ENCODE data around the gene ROBO1.

ROBO1 gene

DNA sequence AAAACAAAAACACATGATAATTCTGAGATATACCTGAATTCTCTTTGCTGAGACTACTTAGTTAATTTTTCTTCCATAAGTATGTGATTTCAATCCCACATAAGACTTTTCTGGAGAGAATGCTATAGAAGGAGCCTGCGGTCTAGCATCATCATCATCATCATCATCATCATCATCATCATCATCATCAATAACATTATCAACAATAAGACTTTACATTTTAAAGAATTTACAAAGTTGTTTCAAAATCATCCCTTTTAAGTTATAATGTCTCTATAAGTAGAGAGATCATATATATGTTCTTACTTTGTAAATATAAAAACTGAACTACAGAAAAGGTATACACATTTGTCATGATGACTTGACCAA is 965.3 kb downstream of the ROBO1 start:
- no peak overlapping the region for H3K27ac ChIP-seq

GRCh38 chr3:78801926-78802561 is 965.8 kb downstream of the ROBO1 start:
- H3K27ac ChIP-seq = no peak overlapping the region
- TF ChIP-seq ZFX (IDR thresholded peaks at IDR 0.05; ENCODE audit: borderline replicate concordance) (no peak), CTCF (IDR thresholded peaks at IDR 0.05) (no peak)

More for the DNA sequence above, 965.3 kb downstream of the ROBO1 start:
- TF ChIP-seq ZFX (IDR thresholded peaks at IDR 0.05; ENCODE audit: borderline replicate concordance) = no peak
- TF ChIP-seq CTCF (IDR thresholded peaks at IDR 0.05) = no peak

DNA sequence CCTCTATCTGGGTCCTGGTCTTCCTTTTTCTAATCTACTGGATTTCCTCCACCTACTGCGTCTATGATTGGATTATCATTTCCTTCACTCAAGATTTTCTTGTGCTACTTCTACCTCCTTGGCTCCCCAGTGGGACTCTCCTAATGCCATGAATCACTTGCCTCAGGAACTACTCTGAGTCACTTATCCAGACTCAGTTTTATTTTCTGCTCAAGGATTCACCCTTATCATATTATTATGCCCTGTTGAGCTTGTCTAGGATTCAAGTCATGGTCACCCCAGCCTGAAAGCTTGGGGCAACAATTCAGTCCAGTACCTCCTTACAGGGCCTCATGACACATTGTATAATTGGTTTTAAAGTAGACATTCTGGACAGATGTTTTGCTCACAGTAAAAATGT is 968.1 kb downstream of the ROBO1 start:
- no peak for TF ChIP-seq ZFX (IDR thresholded peaks at IDR 0.05; ENCODE audit: borderline replicate concordance)
- no peak for TF ChIP-seq CTCF (IDR thresholded peaks at IDR 0.05)
- H3K27ac ChIP-seq = no peak overlapping the region

GRCh38 chr3:78798266-78798832 is 969.4 kb downstream of the ROBO1 start:
- TF ChIP-seq ZFX (IDR thresholded peaks at IDR 0.05; ENCODE audit: borderline replicate concordance) (no peak), CTCF (IDR thresholded peaks at IDR 0.05) (no peak)
- no peak overlapping the region for H3K27ac ChIP-seq

- H3K27ac ChIP-seq = no peak overlapping the region
- TF ChIP-seq CTCF (IDR thresholded peaks at IDR 0.05) = no peak
- TF ChIP-seq ZFX (IDR thresholded peaks at IDR 0.05; ENCODE audit: borderline replicate concordance) = no peak
Measured at GRCh38 chr3:78794431-78794830, 973.4 kb downstream of the ROBO1 start.

- no peak overlapping the region for H3K27ac ChIP-seq
- no peak for TF ChIP-seq ZFX (IDR thresholded peaks at IDR 0.05; ENCODE audit: borderline replicate concordance)
- TF ChIP-seq CTCF (IDR thresholded peaks at IDR 0.05) = no peak
Measured at GRCh38 chr3:78792733-78793132, 975.1 kb downstream of the ROBO1 start.

DNA sequence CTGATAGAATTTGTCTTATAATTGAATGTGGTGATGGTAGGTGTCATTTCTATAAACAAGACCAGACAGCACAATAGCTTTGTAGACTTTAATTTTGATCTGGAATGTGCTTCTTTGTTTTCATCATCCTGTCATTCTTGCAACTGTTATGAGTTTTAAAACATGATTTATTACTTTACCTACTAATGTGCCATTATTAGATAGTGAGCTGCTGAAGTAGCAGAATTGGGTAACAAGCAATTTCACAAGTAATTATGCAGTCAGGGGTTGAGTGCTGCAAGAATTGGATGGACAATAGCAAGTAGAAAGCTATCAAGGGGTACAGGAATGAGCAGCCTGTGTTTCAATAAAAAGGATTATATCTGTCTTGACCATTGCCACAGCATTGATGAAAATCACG is 975.6 kb downstream of the ROBO1 start:
- no peak overlapping the region for H3K27ac ChIP-seq
- no peak for TF ChIP-seq CTCF (IDR thresholded peaks at IDR 0.05)
- TF ChIP-seq ZFX (IDR thresholded peaks at IDR 0.05; ENCODE audit: borderline replicate concordance) = no peak
